ENCODE results near the gene PCSK4.
A peak's percentile ranks its signal among the peaks of the same experiment; 100 is the strongest.

The PCSK4 gene

DNA sequence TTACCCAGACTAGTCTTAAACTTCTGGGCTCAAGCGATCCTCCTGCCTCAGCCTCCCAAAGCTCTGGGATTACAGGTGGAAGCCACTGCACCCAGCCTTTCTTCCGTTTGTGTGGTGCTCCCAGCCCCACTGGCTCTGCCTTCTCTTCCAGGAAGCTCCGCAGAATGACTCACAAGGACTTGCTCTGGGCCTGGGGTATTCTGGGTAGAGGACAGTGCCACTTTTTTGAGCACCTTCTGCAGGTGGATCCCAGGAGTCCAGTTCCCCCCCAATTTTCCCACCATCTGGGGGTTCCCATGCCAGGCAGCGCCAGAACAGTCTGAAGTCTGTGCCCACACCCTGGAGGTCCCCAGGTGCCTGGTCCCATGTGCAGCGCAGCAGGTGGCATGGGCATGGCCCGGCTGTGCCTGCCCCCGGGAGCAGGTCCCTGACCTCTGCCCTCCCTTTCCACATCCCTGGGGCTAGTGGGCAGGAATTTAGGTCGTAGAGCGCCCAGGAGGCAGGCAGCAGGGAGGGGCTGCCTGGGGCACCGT lies 2.4 kb upstream of the PCSK4 start:
- Mint-ChIP-seq H3K36me3 (ENCODE audit: low read depth) (no peaks in the 10 kb centered on the region), H3K9me3 (no peaks in the 10 kb centered on the region), H3K27ac (no peak overlapping the region), H3K4me1 (ENCODE audit: low read depth) (peaks cover 35% of the 10 kb centered on the region), H3K27me3 (peaks cover 44% of the 10 kb centered on the region), H3K4me3 (no peak overlapping the region)
- intact Hi-C loops (cut with micrococcal nuclease) = no loop called here

DNA sequence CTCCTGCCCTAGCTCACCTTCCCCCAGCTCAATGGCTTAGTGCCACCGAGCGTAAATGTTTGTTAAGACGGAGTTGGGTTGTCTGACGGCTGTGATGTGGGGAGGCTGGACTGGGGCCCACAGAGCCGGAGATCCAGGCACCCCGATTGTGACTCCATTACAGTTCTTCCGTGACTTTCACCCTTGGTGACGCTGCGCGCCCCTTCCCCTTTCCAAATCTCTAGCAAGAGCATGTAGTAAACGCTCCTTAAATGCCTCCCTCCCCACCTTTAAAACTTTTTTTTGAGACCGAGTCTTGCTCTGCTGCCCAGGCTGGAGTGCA lies 1.7 kb upstream of the PCSK4 start:
- H3K4me1 Mint-ChIP-seq (ENCODE audit: low read depth) = peaks cover 35% of the 10 kb centered on the region
- H3K27ac Mint-ChIP-seq = peak overlapping the region; percentile 57
- peak overlapping the region; percentile 67 for H3K4me3 Mint-ChIP-seq
- H3K36me3 Mint-ChIP-seq (ENCODE audit: low read depth) = no peaks in the 10 kb centered on the region
- intact Hi-C loops (cut with micrococcal nuclease) = no loop called here
- no peaks in the 10 kb centered on the region for H3K9me3 Mint-ChIP-seq
- H3K27me3 Mint-ChIP-seq = peaks cover 43% of the 10 kb centered on the region

DNA sequence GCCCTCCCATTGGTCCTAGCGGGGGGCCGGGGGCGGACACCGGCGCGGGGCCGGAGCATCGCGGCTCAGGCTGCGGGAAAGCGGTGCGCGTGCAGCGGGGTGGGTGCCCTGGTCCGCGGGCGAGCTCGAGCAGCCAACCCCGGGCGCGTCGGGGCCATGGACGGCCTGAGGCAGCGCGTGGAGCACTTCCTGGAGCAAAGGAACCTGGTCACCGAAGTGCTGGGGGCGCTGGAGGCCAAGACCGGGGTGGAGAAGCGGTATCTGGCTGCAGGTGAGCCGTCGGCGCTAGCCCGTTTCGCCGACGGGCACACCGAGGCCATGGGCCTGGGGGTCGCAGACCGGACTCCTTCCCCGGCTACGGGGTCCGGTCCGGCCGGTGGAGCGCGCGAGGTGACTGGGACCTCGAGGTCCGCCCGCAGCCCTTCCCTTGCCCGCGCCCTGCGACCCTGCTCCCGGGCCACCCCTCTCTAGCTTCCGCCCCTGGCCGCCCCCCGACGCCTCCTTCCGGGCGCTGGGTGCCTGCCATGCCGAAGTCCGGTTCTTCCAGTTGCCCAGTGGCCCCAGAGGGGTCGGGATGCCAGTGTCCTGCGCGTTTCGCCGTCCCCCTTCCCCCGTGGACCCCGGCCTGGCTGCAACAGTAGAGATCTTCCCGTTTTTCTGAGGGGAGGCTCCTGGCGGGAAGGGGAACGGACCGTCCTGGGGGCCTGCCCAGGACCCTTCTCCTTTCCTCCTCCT lies 1.1 kb upstream of the PCSK4 start, which contains the start of gene REEP6:
TSS of gene REEP6 (plus strand) at position 68 of the 735 bp plus-strand sequence. CDS start at position 157, 89 bp downstream.
- peaks cover 41% of the 10 kb centered on the region for H3K27me3 Mint-ChIP-seq
- no peaks in the 10 kb centered on the region for H3K9me3 Mint-ChIP-seq
- H3K4me1 Mint-ChIP-seq (ENCODE audit: low read depth) = peaks cover 35% of the 10 kb centered on the region
- no peaks in the 10 kb centered on the region for H3K36me3 Mint-ChIP-seq (ENCODE audit: low read depth)
- H3K27ac Mint-ChIP-seq = peak within 1 kb of the TSS; percentile 77
- H3K4me3 Mint-ChIP-seq = peak within 1 kb of the TSS; percentile 78
- intact Hi-C loops (cut with micrococcal nuclease) = no loop called here

DNA sequence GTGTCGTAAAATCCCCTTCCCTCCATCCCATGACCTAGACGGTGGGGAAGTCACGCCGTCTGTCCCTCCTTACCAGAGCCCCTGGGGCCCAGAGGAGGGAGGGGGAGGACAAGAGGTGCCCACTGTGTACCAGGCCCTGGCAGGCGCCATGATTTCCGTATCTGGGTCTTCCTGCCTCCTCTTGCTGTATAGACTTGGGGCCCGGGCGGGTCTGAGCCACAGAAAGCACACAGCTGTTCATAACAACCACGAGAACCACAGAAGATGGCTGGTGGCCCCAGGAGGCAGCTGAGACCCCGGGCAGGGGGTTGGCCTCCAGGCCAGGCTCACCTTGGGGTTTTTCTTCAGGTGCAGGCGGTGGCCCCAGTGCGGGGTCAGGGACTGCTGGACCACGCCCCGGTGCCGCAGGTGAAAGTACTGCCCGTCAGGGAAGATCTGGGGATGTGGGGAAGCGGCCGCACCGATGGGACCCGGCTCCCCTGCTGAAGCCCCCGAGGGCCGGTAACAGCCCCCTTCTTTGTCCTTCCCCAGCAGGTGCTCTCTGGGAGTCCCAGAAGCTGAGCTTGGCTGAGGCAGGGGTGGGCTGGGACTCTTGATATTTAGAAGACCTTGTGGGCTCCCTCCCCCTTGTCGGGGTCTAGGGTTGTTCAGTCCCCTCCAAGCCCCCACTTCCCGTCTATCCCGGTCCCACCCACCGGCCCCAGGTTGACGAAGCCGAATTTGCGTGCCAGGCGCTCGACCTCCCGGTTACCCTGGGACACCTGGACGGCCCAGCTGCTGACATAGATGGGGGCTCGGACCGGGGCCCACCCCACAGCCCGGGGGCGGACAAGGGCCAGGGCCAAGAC lies 463 bp downstream of the PCSK4 start:
- intact Hi-C loops (cut with micrococcal nuclease) = no loop called here
- no peaks in the 10 kb centered on the region for H3K36me3 Mint-ChIP-seq (ENCODE audit: low read depth)
- peaks cover 35% of the 10 kb centered on the region for H3K4me1 Mint-ChIP-seq (ENCODE audit: low read depth)
- peaks cover 34% of the 10 kb centered on the region for H3K27me3 Mint-ChIP-seq
- peak overlapping the region; percentile 78 for H3K4me3 Mint-ChIP-seq
- peak overlapping the region; percentile 77 for H3K27ac Mint-ChIP-seq
- H3K9me3 Mint-ChIP-seq = no peaks in the 10 kb centered on the region

DNA sequence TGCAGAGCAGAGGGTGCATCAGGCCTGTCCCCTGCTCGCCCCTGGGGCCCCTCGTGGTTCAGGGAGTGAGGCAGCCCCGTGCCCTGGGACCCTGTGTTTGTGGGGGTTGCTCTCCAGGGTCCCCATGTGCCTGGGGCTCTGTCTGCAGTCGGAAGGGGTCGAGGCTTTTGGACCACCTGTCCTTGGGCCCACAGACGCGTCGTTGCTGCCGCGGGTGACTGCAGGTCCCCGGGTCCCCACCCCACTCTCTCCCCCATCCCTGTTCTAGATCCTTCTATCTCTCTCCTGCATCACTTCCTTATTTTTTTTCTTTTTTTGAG lies 1.9 kb downstream of the PCSK4 start:
- intact Hi-C loops (cut with micrococcal nuclease) = no loop called here
- no peak overlapping the region for H3K27ac Mint-ChIP-seq

DNA sequence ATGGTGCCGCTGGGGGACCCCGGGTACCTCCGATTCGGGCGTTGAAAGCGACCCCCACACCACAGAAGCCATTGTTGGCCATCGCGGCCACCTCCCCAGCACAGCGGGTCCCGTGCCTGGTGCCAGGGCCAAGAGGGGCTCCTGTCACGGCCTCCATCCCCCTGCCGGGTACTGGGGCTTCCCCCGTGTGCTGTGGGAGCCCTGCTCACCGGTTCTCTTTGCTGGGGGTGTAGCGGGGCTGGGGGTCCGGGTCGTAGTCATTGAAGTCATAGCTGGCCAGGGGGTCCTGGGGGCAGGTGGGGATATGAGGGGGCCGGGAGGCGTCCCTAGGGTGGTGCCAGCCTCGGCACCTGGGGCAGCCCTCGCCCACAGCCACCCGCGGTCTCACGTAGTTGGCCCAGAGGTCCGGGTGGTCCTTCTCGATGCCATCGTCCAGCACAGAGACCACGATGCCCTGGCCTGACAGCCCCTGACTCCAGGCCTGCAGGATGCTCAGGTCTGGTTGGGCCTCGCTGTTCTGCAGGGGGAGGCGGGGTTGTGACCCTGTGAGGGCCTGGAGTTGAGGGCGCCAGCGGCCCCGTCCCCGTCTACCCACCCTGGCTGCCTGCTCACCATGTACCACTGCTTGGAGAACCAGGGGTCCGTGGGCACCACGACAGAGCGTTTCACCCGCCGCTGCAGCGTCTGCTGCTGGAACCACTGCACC lies 2.4 kb downstream of the PCSK4 start:
- Mint-ChIP-seq H3K36me3 (ENCODE audit: low read depth) (no peaks in the 10 kb centered on the region), H3K4me3 (no peak overlapping the region), H3K27ac (no peak overlapping the region), H3K9me3 (no peaks in the 10 kb centered on the region), H3K4me1 (ENCODE audit: low read depth) (peaks cover 28% of the 10 kb centered on the region), H3K27me3 (peaks cover 18% of the 10 kb centered on the region)
- intact Hi-C loops (cut with micrococcal nuclease) = no loop called here

More for the DNA sequence above, 1.9 kb downstream of the PCSK4 start:
- Mint-ChIP-seq H3K36me3 (ENCODE audit: low read depth) (no peaks in the 10 kb centered on the region), H3K4me1 (ENCODE audit: low read depth) (peaks cover 33% of the 10 kb centered on the region), H3K4me3 (no peak overlapping the region), H3K27me3 (peaks cover 24% of the 10 kb centered on the region), H3K9me3 (no peaks in the 10 kb centered on the region)

DNA sequence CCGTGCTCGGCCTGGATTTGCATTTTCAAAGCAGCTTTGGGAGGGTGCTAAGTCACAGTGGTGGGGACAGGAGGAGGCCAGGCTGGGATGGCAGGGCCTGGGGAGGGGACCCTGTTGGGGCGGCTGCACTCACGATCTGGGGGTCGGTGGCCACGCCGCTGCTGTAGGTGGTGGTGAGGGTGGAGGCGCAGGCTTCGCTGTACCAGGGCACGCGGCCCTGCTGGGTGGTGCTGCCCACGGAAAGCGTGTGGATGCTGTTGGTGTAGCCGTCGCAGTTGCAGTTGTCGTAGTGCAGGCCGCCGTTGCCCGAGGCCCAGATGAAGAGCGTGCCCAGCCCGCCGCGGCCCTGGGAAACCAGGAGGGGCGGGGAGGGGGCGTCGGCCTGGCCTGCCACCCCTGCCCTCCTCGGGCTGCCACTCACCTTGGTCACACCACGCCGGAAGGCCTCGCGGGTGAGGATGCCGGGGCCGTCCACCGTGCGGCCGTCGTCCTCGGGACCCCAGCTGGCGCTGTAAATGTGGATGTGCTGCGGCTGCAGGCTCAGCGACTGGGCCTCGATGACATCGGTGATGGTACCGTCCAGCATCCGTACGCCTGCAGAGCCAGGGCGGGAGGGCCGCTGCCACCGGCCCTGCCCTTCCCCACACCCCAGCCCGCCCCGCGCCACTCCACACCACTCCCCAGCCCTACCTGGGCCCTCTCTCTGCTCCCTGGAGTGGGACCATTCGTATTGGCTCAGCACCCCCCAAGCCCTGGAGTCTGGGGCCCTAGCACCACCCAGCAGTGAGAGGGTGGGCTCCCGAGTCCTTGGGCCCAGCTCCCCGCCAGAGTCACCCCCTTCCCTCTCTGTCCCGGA lies 3.2 kb downstream of the PCSK4 start:
- no peaks in the 10 kb centered on the region for H3K36me3 Mint-ChIP-seq (ENCODE audit: low read depth)
- no peak overlapping the region for H3K4me3 Mint-ChIP-seq
- peaks cover 22% of the 10 kb centered on the region for H3K4me1 Mint-ChIP-seq (ENCODE audit: low read depth)
- H3K27me3 Mint-ChIP-seq = peaks cover 11% of the 10 kb centered on the region
- intact Hi-C loops (cut with micrococcal nuclease) = no loop called here
- H3K9me3 Mint-ChIP-seq = no peaks in the 10 kb centered on the region
- no peak overlapping the region for H3K27ac Mint-ChIP-seq

DNA sequence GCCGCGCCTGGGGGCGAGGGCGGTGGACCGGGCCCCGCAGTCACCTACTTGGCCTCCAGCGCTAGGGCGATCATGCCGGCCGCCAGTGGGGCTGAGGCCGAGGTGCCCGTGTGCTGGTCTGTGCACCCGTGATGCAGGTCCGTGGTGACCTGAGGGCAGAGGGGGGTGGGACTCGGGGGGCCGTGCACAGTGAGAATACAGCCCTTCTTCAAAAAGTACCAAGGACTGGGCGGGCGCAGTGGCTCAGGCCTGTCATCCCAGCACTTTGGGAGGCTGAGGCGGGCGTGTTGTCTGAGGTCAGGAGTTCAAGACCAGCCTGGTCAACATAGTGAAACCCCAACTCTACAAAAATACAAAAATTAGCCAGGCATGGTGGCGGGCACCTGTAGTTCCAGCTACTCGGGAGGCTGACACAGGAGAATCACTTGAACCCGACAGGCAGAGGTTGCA lies 6.1 kb downstream of the PCSK4 start:
- H3K4me1 Mint-ChIP-seq (ENCODE audit: low read depth) = peaks cover 26% of the 10 kb centered on the region
- no peak overlapping the region for H3K27ac Mint-ChIP-seq
- H3K27me3 Mint-ChIP-seq = peaks cover 4% of the 10 kb centered on the region
- intact Hi-C loops (cut with micrococcal nuclease) = no loop called here
- no peak overlapping the region for H3K4me3 Mint-ChIP-seq
- peaks cover 5% of the 10 kb centered on the region for H3K36me3 Mint-ChIP-seq (ENCODE audit: low read depth)
- H3K9me3 Mint-ChIP-seq = no peaks in the 10 kb centered on the region

DNA sequence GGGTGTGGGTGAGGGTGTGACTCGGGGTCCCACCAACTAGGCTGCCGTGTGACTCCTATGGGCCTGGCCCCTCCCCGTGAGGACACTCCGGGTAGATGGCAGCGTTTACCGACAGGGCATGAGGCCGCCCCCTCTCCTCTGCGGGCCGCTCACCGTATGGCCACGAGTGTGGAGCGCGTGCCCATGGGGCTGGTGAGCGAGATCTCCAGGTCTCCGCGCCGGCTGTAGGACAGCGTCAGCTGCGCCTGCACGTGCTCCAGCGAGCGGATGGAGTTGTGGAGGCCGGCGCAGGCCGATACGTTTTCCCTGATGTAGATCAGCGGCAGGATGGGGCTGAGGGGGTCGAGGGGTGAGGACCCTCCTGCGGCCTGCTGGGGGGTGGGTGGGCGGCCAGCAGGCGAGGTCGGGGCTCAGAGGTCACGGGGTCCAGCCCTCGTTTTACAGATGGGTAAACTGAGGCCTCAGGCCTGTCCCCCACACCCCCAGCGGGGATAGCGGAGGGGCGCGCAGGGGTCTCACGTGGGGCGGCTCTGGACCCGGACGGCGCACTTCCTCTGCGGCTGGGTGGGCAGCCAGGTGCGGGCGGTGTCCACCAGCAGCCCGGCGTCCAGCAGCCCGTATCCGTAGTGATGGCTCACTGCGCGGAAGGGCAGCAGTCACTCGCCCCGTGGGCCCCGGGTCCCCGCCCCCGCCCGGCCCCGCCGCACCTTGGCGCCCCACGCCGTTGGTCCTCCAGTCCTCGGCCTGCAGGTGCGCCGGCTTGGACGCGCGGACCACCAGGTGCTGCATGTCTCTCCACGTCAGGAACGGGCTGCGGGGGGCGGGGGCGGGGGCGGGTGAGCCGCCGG lies 6.8 kb downstream of the PCSK4 start:
- Mint-ChIP-seq H3K36me3 (ENCODE audit: low read depth) (peaks cover 8% of the 10 kb centered on the region), H3K27ac (no peak overlapping the region), H3K4me1 (ENCODE audit: low read depth) (peaks cover 23% of the 10 kb centered on the region), H3K9me3 (no peaks in the 10 kb centered on the region), H3K4me3 (no peak overlapping the region), H3K27me3 (peaks cover 3% of the 10 kb centered on the region)
- intact Hi-C loops (cut with micrococcal nuclease) = no loop called here

DNA sequence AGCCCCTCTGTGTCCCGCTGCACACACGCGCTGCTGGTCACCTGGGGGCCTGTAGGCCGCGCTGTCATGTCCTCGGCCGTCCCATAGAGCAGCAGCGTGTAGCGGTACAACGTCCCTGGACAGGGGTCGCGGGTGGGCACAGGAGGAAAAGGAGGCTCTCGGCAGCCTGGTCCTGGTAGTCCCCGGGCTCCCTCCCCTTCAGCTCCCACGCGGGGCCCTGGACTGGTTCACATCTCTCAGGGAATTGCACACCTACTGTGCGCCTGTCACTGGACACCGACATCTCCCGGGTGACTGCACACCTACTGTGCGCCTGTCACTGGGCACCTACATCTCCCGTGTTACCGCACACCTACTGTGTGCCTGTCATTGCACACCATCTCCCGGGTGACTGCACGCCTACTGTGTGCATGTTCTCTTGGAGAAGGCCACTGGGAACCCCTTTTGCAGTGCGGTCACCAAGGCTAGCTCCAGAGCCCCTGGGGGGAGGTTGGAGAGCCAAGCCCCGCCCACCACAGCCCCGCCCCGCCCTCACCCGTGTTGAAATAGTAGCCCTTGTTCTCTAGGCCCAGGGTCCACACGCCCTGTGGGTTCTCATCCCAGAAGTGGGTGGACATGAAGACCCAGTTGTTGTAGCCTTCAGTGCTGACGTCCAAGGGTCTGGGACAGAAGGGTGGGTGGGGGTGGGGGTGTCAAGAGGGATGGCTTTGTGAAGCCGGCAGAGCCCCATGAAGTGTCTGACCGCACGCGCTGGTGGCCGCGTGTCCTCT lies 7.6 kb downstream of the PCSK4 start:
- Mint-ChIP-seq H3K27ac (no peak overlapping the region), H3K27me3 (peaks cover 3% of the 10 kb centered on the region), H3K4me3 (no peak overlapping the region), H3K9me3 (no peaks in the 10 kb centered on the region), H3K4me1 (ENCODE audit: low read depth) (peaks cover 20% of the 10 kb centered on the region), H3K36me3 (ENCODE audit: low read depth) (peaks cover 15% of the 10 kb centered on the region)
- intact Hi-C loops (cut with micrococcal nuclease) = no loop called here

DNA sequence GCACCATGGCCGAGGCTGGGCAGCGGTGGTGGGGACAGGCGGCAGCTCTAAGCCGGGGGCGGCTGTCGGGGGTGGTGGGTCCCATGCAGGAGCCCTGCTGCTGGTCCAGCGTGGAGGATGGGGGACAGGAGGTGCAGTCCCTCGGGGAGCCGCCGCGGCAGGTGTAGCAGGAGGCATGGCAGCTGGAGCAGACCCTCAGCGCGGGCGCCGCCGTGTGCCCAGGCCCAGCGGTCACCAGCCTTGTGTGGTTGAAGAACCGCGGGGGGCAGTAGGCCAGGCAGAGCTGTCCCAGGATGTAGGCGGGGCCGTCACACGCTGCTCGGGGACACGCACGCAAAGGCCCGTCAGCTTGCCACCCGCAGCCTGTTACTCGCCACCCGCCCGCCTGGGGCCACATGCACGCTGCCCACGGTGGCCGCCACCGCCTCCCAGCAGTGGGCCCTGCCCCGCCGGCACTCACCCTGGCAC lies 8.2 kb downstream of the PCSK4 start:
- peaks cover 21% of the 10 kb centered on the region for H3K36me3 Mint-ChIP-seq (ENCODE audit: low read depth)
- intact Hi-C loops (cut with micrococcal nuclease) = no loop called here
- no peak overlapping the region for H3K27ac Mint-ChIP-seq
- no peak overlapping the region for H3K4me3 Mint-ChIP-seq
- H3K4me1 Mint-ChIP-seq (ENCODE audit: low read depth) = peaks cover 26% of the 10 kb centered on the region
- H3K9me3 Mint-ChIP-seq = no peaks in the 10 kb centered on the region
- peaks cover 3% of the 10 kb centered on the region for H3K27me3 Mint-ChIP-seq

Data from dendritic cell treated with granulocyte-macrophage colony-stimulating factor and Interleukin-4, amounts not matched to agents 40 ng/mL and 50 ng/mL, for 4 days (primary cell).